IMR-90 (cell line): Measurements from ENCODE around the gene RIPK4. TPM values are rescaled to one million over a fixed set of nuclear protein-coding genes. Genes with fewer than 3 reads are reported as not detected.

ENCODE experiments used
- ATAC-seq: fragments of 200-7000 bp; cut with Tn5 transposase; 2 replicates; pipeline ENCODE4 v1.9.1; 2020; ENCODE audit warnings: low read depth, mild to moderate bottlenecking, moderate library complexity
- BruUV-seq: library from RNA; stranded (reverse); fragments of 400-500 nt; replicated peaks from 2 replicates; lab custom pipeline; 2021; lab: Mats Ljungman, UMichigan
- CTCF ChIA-PET: fragments of 300-600 bp; formaldehyde crosslinking; extraction: SDS; loops from one replicate; lab custom pipeline; 2021; ENCODE audit warnings: antibody characterized with exemption; lab: Yijun Ruan, JAX
- POLR2A ChIA-PET: fragments of 300-600 bp; sonication (Branson Sonifier 250); formaldehyde crosslinking; loops from one replicate; lab custom pipeline; 2022; ENCODE audit warnings: antibody characterized with exemption; ENCODE audit not compliant: unreplicated experiment; lab: Charles Lee
- DNase-seq: peaks from one replicate; pipeline ENCODE4 v3.0.0; 2013
- H2AFZ ChIP-seq: replicated peaks from 2 replicates; pipeline ENCODE3; 2013; ENCODE audit warnings: low read length, mild to moderate bottlenecking; ENCODE audit not compliant: poor library complexity
- H2AK5ac ChIP-seq: 2 replicates; pipeline ENCODE4 v1.6.1; 2013; ENCODE audit warnings: low read depth, low read length, inconsistent platforms
- H2AK9ac ChIP-seq: replicated peaks from 2 replicates; pipeline ENCODE3; 2013; ENCODE audit warnings: mild to moderate bottlenecking, low read depth, low read length, moderate library complexity; ENCODE audit not compliant: poor library complexity
- H2BK120ac ChIP-seq: 2 replicates; pipeline ENCODE4 v1.6.1; 2013; ENCODE audit warnings: low read depth, low read length, inconsistent platforms
- H2BK15ac ChIP-seq: 3 replicates; pipeline ENCODE4 v1.6.1; 2013; ENCODE audit warnings: low read depth, low read length, inconsistent platforms
- H2BK20ac ChIP-seq: 2 replicates; pipeline ENCODE4 v1.6.1; 2013; ENCODE audit warnings: low read depth, mild to moderate bottlenecking, inconsistent platforms, low read length, moderate library complexity
- H2BK5ac ChIP-seq: 2 replicates; pipeline ENCODE4 v1.6.1; 2013; ENCODE audit warnings: mild to moderate bottlenecking, low read depth, low read length, inconsistent platforms; ENCODE audit not compliant: poor library complexity, severe bottlenecking
- H3K14ac ChIP-seq: replicated peaks from 2 replicates; pipeline ENCODE4 v1.6.1; 2013; ENCODE audit warnings: low read depth, low read length, inconsistent platforms
- H3K18ac ChIP-seq: 2 replicates; pipeline ENCODE4 v1.6.1; 2013; ENCODE audit warnings: low read depth, low read length, control low read depth
- H3K23ac ChIP-seq: 2 replicates; pipeline ENCODE4 v1.6.1; 2013; ENCODE audit warnings: low read depth, low read length, inconsistent platforms
- H3K27ac ChIP-seq: 2 replicates; pipeline ENCODE4 v1.5.1; 2013; ENCODE audit warnings: mild to moderate bottlenecking, control low read depth, low read length; ENCODE audit not compliant: insufficient read depth
- H3K27me3 ChIP-seq: 2 replicates; pipeline ENCODE4 v1.6.1; 2013; ENCODE audit warnings: low read length; ENCODE audit not compliant: control insufficient read depth, insufficient read depth
- H3K36me3 ChIP-seq: 2 replicates; pipeline ENCODE4 v1.6.1; 2013; ENCODE audit warnings: low read length, mixed read lengths; ENCODE audit not compliant: control insufficient read depth, insufficient read depth
- H3K4ac ChIP-seq: 2 replicates; pipeline ENCODE4 v1.6.1; 2013; ENCODE audit warnings: low read depth, low read length, inconsistent platforms
- H3K4me1 ChIP-seq: 2 replicates; pipeline ENCODE4 v1.6.1; 2013; ENCODE audit warnings: low read length, mixed read lengths; ENCODE audit not compliant: control insufficient read depth, insufficient read depth
- H3K4me2 ChIP-seq: 2 replicates; pipeline ENCODE4 v1.6.1; 2013; ENCODE audit warnings: low read depth, mild to moderate bottlenecking, control low read depth, low read length, moderate library complexity
- H3K4me3 ChIP-seq: 2 replicates; pipeline ENCODE4 v1.5.1; 2013; ENCODE audit warnings: low read depth, mild to moderate bottlenecking, control low read depth, low read length, moderate library complexity; ENCODE audit not compliant: insufficient read depth
- H3K56ac ChIP-seq: 2 replicates; pipeline ENCODE4 v1.6.1; 2013; ENCODE audit warnings: low read length, inconsistent platforms; ENCODE audit not compliant: insufficient read depth; ENCODE audit errors: extremely low read depth
- H3K79me1 ChIP-seq, 2 experiments: 2 replicates each; pipeline ENCODE4 v1.6.1; 2013; ENCODE audit warnings: low read length in 2 of 2, inconsistent platforms in 1 of 2, low read depth in 1 of 2
- H3K9ac ChIP-seq: 2 replicates; pipeline ENCODE4 v1.6.1; 2013; ENCODE audit warnings: low read depth, low read length, control low read depth
- H3K9me1 ChIP-seq: 2 replicates; pipeline ENCODE4 v1.6.1; 2013; ENCODE audit warnings: low read length, inconsistent platforms; ENCODE audit not compliant: insufficient read depth
- H3K9me3 ChIP-seq: 2 replicates; pipeline ENCODE4 v1.6.1; 2013; ENCODE audit warnings: low read length; ENCODE audit not compliant: control insufficient read depth, insufficient read depth
- H4K20me1 ChIP-seq: 2 replicates; pipeline ENCODE4 v1.6.1; 2013; ENCODE audit warnings: low read length, inconsistent platforms; ENCODE audit not compliant: insufficient read depth
- H4K5ac ChIP-seq: 2 replicates; pipeline ENCODE4 v1.6.1; 2013; ENCODE audit warnings: mild to moderate bottlenecking, low read depth, low read length, control low read depth
- H4K8ac ChIP-seq, 2 experiments: 2 replicates each; pipeline ENCODE4 v1.6.1; 2013; ENCODE audit warnings: low read depth in 2 of 2, low read length in 2 of 2, control low read depth in 1 of 2, inconsistent platforms in 1 of 2
- H4K91ac ChIP-seq: 2 replicates; pipeline ENCODE4 v1.6.1; 2013; ENCODE audit warnings: low read depth, low read length, inconsistent platforms; ENCODE audit not compliant: insufficient read depth
- BHLHE40 ChIP-seq: fragments of 150-350 bp; IDR thresholded peaks from 2 replicates; pipeline ENCODE4 v1.6.1; 2016; ENCODE audit warnings: mild to moderate bottlenecking, low read depth, low read length
- CEBPB ChIP-seq: IDR thresholded peaks from 2 replicates; pipeline ENCODE4 v1.6.1; 2012; ENCODE audit warnings: low read depth, low read length, improper control_type of control experiment
- CHD1 ChIP-seq: IDR thresholded peaks from 2 replicates; pipeline ENCODE4 v1.6.1; 2012; ENCODE audit warnings: low read depth, low read length, improper control_type of control experiment
- FOS ChIP-seq: fragments of 150-350 bp; IDR thresholded peaks from 2 replicates; pipeline ENCODE4 v1.6.1; 2016; ENCODE audit warnings: low read depth, low read length
- MAFK ChIP-seq: IDR thresholded peaks from 2 replicates; pipeline ENCODE4 v1.6.1; 2012; ENCODE audit warnings: low read depth, low read length, improper control_type of control experiment
- MAZ ChIP-seq: IDR thresholded peaks from 2 replicates; pipeline ENCODE4 v1.6.1; 2012; ENCODE audit warnings: low read depth, mild to moderate bottlenecking, low read length, improper control_type of control experiment, moderate library complexity, borderline replicate concordance
- MXI1 ChIP-seq: IDR thresholded peaks from 2 replicates; pipeline ENCODE4 v1.6.1; 2012; ENCODE audit warnings: low read depth, mild to moderate bottlenecking, low read length, moderate library complexity, borderline replicate concordance
- NFE2L2 ChIP-seq: fragments of 150-350 bp; IDR thresholded peaks from 2 replicates; pipeline ENCODE4 v1.6.1; 2016; ENCODE audit warnings: low read depth, mild to moderate bottlenecking, low read length
- POLR2A ChIP-seq: IDR thresholded peaks from 2 replicates; pipeline ENCODE4 v1.6.1; 2012; ENCODE audit warnings: mild to moderate bottlenecking, low read depth, low read length
- RAD21 ChIP-seq: IDR thresholded peaks from 2 replicates; pipeline ENCODE4 v1.6.1; 2012; ENCODE audit warnings: low read length, improper control_type of control experiment
- RCOR1 ChIP-seq: IDR thresholded peaks from 2 replicates; pipeline ENCODE4 v1.6.1; 2012; ENCODE audit warnings: mild to moderate bottlenecking, low read length, improper control_type of control experiment; ENCODE audit not compliant: insufficient replicate concordance
- RFX5 ChIP-seq: IDR thresholded peaks from 2 replicates; pipeline ENCODE4 v1.8.0; 2012; ENCODE audit warnings: low read depth, mild to moderate bottlenecking, low read length, moderate library complexity
- SMC3 ChIP-seq: fragments of 150-350 bp; IDR thresholded peaks from 2 replicates; pipeline ENCODE4 v1.6.1; 2016; ENCODE audit warnings: low read depth, mild to moderate bottlenecking, antibody characterized with exemption, low read length, moderate library complexity
- WGBS, 2 experiments: methylation state at CpG; one replicate each; pipeline versions ENCODE4 v1.1.5 to v1.1.7; 2013; ENCODE audit warnings: missing lambda C conversion rate in 2 of 2; ENCODE audit not compliant: insufficient read length in 1 of 2; ENCODE audit errors: extremely low coverage in 2 of 2; 5-methylcytosine and 5-hydroxymethylcytosine counted together
- dilution Hi-C: fragments of 300-500 bp; cut with HindIII; formaldehyde crosslinking; loops from one replicate; pipeline ENCODE4 v1.14.3; 2018; ENCODE audit warnings: low sequenced_read_pairs; ENCODE audit not compliant: unreplicated experiment
- in situ Hi-C: fragments of 300-500 bp; cut with MboI; formaldehyde crosslinking; loops from 3 replicates; pipeline ENCODE4 v1.14.3; 2019; ENCODE audit warnings: low sequenced_read_pairs, inconsistent platforms, mixed read lengths
- intact Hi-C: fragments of 100-400 bp; cut with micrococcal nuclease; formaldehyde crosslinking; loops from 2 replicates; pipeline ENCODE4 v1.10.0; 2022
- polyA plus RNA-seq, 3 experiments: library from polyadenylated mRNA; depleted of rRNA; stranded (reverse); fragments of >200 nt; gene quantifications; 2 replicates each; pipeline ENCODE4 v1.2.3, GENCODE V29; 2012; ENCODE audit warnings: low replicate concordance in 1 of 3
- total RNA-seq: library from RNA; depleted of rRNA; stranded (reverse); fragments of >200 nt; gene quantifications from 2 replicates; pipeline ENCODE4 v1.2.3, GENCODE V29; 2012
- TF ChIP-seq, protein P1 (sequence below): fragments of 150-350 bp; IDR thresholded peaks from 2 replicates; pipeline ENCODE4 v1.6.1; 2016; ENCODE audit warnings: low read depth, mild to moderate bottlenecking, low read length, moderate library complexity, borderline replicate concordance
- TF ChIP-seq, protein P2 (sequence below): conservative IDR thresholded peaks from 2 replicates; pipeline ENCODE4 v1.5.1; 2012; ENCODE audit warnings: mild to moderate bottlenecking, low read depth, low read length, improper control_type of control experiment
- TF ChIP-seq, protein P3 (sequence below): fragments of 150-350 bp; IDR thresholded peaks from 2 replicates; pipeline ENCODE4 v1.6.1; 2017; ENCODE audit warnings: mild to moderate bottlenecking, antibody characterized with exemption, low read length, low read depth

RIPK4 gene
- total and polyA plus RNA-seq, 2 of the 4 experiments (the other 2 are of a cell fraction), result under 0.01 to 0.03 TPM

DNA sequence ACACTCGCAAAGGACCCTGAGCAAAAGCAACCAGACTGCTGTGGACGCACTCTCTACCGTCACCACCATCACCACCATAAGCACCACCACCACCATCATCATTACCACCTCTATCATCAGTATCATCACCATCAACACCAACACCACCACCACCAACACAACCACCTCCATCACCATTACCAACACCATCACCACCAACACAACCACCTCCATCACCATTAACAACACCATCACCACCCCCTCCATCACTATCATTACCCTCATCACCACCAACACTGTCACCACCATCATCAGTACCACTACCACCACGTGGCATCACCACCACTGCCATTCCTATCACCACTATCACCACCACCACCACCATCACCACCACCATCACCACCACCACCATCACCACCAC is 38.8 kb upstream of the RIPK4 start:
- no peak overlapping the region for H3K4ac ChIP-seq
- H4K8ac ChIP-seq, result no peak overlapping the region
- ATAC-seq (no peak), DNase-seq (no peak)
- intact Hi-C loops (no loop called here), in situ Hi-C loops (no loop called here), dilution Hi-C loops (no loop called here)
- no peak overlapping the region for H2BK15ac ChIP-seq
- H2AK9ac ChIP-seq, result no peak overlapping the region
- TF ChIP-seq NFE2L2, result no peak
- TF ChIP-seq RFX5, result no peak
- TF ChIP-seq BHLHE40, result no peak
- TF ChIP-seq, protein P1, sequence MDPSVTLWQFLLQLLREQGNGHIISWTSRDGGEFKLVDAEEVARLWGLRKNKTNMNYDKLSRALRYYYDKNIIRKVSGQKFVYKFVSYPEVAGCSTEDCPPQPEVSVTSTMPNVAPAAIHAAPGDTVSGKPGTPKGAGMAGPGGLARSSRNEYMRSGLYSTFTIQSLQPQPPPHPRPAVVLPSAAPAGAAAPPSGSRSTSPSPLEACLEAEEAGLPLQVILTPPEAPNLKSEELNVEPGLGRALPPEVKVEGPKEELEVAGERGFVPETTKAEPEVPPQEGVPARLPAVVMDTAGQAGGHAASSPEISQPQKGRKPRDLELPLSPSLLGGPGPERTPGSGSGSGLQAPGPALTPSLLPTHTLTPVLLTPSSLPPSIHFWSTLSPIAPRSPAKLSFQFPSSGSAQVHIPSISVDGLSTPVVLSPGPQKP, result no peak
- no peak for TF ChIP-seq MAZ
- TF ChIP-seq FOS, result no peak
- no peak for TF ChIP-seq MXI1
- no peak for TF ChIP-seq MAFK
- no peak for TF ChIP-seq CEBPB
- TF ChIP-seq, protein P2, sequence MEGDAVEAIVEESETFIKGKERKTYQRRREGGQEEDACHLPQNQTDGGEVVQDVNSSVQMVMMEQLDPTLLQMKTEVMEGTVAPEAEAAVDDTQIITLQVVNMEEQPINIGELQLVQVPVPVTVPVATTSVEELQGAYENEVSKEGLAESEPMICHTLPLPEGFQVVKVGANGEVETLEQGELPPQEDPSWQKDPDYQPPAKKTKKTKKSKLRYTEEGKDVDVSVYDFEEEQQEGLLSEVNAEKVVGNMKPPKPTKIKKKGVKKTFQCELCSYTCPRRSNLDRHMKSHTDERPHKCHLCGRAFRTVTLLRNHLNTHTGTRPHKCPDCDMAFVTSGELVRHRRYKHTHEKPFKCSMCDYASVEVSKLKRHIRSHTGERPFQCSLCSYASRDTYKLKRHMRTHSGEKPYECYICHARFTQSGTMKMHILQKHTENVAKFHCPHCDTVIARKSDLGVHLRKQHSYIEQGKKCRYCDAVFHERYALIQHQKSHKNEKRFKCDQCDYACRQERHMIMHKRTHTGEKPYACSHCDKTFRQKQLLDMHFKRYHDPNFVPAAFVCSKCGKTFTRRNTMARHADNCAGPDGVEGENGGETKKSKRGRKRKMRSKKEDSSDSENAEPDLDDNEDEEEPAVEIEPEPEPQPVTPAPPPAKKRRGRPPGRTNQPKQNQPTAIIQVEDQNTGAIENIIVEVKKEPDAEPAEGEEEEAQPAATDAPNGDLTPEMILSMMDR, result no peak
- no peak for TF ChIP-seq POLR2A
- TF ChIP-seq, protein P3, sequence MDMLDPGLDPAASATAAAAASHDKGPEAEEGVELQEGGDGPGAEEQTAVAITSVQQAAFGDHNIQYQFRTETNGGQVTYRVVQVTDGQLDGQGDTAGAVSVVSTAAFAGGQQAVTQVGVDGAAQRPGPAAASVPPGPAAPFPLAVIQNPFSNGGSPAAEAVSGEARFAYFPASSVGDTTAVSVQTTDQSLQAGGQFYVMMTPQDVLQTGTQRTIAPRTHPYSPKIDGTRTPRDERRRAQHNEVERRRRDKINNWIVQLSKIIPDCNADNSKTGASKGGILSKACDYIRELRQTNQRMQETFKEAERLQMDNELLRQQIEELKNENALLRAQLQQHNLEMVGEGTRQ, result no peak
- TF ChIP-seq RCOR1, result no peak
- no peak for TF ChIP-seq SMC3
- no peak for TF ChIP-seq CHD1
- no peak for TF ChIP-seq RAD21
- peaks cover 23% of the 10 kb centered on the region for H3K36me3 ChIP-seq
- no peaks in the 10 kb centered on the region for H3K9me3 ChIP-seq
- no peak overlapping the region for H2BK120ac ChIP-seq
- H3K9me1 ChIP-seq, result peaks cover 2% of the 10 kb centered on the region; the same call in 1 of the 2 replicates
- no peak overlapping the region for H4K5ac ChIP-seq
- no peak overlapping the region for H3K56ac ChIP-seq
- no peaks in the 10 kb centered on the region for H3K4me1 ChIP-seq
- WGBS, 2 experiments, result 94% methylated on average over 4 of the region's 4 CpGs; no CpG with 5 or more reads in 1 of the 2 experiments
- H2AK5ac ChIP-seq, result no peak overlapping the region
- no peak overlapping the region for H3K23ac ChIP-seq
- H3K18ac ChIP-seq, result no peak overlapping the region
- no peak overlapping the region for H3K4me3 ChIP-seq
- H3K4me2 ChIP-seq, result no peak overlapping the region
- no peak overlapping the region for H4K91ac ChIP-seq
- ChIA-PET POLR2A (no interaction called here), CTCF (no interaction called here)
- no peak overlapping the region for H2AFZ ChIP-seq
- no peak overlapping the region for H3K9ac ChIP-seq
- no peak overlapping the region for H2BK20ac ChIP-seq
- H4K20me1 ChIP-seq, result no peaks in the 10 kb centered on the region
- no peak overlapping the region for H2BK5ac ChIP-seq
- no peak overlapping the region for H3K27ac ChIP-seq
- no TSS peak for BruUV-seq
- no peaks in the 10 kb centered on the region for H3K27me3 ChIP-seq
- H3K79me1 ChIP-seq, result peaks cover 0 to 7% of the 10 kb centered on the region in 2 experiments; a peak in 1 of 4 replicates
- no peak overlapping the region for H3K14ac ChIP-seq
